GM18858 (cell line): ENCODE measurements around the gene NEMP2.

Experiments used
- ATAC-seq: cut with Tn5 transposase; IDR thresholded peaks from one replicate; pipeline ENCODE4 v1.9.1; 2021; ENCODE audit not compliant: unreplicated experiment

The NEMP2 gene

DNA sequence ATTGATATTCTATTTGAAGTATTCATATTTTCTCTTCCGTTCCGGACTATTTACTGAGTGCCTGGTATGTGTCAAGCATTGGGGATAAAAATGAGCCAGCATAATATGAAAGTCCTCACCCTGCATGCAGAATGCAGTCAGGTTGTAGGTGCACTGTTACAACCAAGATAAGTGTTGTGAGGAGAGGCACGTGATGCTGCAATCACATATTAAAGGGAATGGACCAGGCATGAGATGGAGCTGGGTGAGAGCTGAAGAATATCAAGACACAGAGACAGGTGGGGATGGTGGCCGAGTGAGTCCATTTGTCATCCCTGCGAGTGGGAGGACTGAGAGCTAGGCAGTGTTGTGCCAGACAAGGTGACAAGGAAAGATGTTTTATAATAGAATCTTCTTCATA lies 74.0 kb downstream of the NEMP2 start:
- ATAC-seq = no peak

DNA sequence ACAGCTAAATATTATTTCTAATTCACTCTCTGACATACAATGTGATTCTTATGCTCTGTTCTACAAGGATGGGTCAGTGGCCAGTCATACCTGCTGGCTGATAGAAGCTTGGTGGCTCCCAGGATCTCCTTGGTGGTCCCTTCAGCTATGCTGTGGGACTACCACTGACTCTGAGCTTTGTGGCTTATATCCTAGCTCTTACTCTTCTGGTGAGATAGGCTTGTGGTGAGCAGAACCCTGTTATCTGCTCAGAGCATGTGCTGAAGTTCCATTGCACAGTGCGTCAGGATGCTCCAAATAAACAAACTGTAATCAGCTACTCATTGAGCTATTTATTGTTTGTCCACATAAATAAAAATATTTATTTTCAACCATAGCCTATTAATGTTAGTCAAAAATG lies 74.6 kb downstream of the NEMP2 start:
- no peak for ATAC-seq

DNA sequence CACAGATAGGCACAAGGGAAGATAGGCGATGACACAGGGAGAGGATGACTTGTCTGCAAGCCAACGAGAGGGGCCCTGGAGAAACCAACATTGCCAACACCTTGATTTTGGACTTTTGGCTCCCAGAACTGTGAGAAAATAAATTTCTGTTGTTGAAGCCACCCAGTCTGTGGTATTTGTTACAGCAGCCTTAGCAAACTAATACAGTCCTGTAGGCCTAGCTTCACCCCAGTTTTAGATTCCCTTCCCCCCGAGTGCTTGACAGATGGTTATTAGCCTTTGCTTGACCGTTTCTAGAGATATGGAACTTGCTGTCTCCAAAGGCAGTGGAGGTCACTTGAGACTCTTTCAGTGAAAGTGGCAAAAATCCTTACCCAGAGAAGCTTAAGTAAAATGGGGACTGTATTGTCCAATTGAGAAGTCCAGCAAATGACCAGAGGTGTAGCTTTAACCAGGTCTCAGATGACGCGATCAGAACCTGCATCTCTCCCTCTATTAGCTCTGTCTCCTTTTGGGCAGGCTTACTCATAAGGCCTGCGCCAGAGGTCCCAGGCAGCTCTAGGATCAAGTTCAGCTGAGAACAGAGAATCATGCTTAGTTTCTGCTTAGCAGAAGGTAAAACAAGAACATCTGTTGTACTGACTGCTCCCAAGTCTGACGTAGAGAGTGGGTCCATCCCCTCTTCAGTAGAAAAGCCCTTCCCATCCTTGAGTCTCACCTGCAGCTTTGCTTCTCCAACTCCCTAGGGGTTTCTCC lies 76.0 kb downstream of the NEMP2 start:
- ATAC-seq = no peak

DNA sequence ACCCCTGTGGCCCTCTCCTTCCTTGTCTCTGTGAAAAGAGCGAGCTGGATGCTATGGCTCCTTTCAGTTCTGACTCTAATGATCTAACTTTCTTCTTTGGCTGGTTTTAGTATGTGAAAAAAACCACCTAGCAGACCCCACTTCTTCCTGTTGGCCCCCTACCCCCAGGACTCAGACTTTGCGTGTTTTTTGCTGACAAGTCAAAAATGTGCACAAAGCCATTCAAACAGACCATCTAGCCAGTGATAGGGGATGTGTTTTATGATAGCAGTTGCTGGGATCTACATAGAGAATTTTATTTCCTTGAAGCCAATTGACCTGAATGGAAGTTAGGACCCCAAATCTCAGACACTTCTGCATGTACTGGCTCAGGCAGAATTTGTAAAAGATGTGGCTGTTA lies 77.3 kb downstream of the NEMP2 start:
- ATAC-seq = no peak

DNA sequence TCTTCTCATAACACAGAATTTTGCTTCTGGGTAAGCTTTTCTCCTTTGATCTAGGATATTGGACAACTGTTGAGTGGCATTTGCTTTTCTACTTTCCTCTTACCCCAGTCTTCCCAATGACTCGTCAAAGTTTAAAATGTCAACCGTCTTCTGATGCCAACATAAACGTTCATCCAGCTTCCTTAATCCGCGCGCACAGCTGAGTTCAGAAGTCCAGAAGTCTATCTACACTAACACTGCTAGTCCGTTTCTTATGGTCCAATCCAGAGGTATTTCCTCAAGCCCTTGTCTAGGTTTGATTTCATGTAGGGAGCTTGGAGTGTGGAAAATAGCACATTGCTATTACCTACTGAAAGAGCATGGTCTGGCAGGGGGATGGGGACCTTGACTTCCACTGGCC lies 77.7 kb downstream of the NEMP2 start:
- ATAC-seq = no peak

DNA sequence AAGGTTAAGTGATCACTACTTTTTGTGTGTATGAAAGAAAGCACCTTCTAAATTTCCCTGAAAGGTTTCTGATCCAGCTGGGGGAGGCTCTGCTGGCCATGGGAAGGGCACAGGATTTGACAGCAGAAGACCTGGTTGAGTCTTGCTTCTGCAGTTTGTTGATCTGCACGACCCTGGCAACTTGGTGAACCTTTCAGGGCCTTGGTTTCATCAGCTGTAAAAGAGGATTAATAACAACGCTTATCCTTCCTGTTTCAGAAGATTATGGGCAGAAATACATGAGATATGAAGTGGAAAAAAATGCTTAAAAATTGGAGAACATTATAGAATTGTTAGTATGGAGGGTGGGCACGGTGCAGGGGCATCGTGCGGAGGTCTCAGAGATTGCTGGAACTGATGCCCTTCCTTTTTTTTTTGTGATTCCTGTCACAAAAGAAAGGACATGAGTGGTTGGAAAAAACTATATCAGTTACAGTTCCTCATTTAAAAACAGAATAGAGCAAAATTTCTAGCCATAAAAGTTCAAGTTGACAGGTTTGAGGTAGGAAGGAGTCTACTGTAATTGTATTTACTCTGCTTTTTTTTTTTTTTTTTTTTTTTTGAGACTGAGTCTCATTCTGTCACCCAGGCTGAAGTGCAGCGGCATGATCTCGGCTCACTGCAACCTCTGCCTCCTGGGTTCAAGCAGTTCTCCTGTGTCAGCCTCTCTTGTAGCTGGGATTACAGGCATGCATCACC lies 79.0 kb downstream of the NEMP2 start:
- ATAC-seq = no peak

DNA sequence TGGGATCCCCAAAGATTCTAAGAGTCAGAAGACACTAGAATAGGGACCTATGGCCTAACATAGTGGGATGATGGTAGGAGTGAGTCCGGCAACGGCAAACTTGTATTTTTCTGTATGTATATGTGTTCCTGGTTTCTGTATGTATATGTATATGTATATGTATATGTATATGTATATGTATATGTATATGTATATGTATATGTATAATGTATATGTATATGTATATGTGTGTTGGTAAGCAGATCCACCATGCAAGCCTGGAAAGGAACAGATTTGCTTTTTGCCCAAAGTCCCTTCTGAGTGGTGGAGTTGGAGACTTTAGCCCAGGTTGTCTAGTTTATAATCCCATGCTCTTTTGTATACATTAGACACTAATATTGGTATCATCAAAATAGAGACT lies 79.7 kb downstream of the NEMP2 start:
- no peak for ATAC-seq
